ENCODE measurements around the gene ATF6B. TPM values are rescaled to one million over a fixed set of nuclear protein-coding genes. Genes with fewer than 3 reads are reported as not detected.
"Not testable (repeated sequence)": the region's sequence is repeated elsewhere in the genome, so short reads cannot be mapped to it uniquely, and the experiment has no call there.

Gene ATF6B
- total RNA-seq, 2 experiments from 2014 or later = 72.2 to 75.6 TPM

- Histone ChIP-seq H3K9me3 (ENCODE audit: control insufficient read depth in 1 of 2, insufficient read depth in 1 of 2, low read length in 2 of 2) (peaks cover 0 to 3% of the 10 kb centered on the region in 2 experiments), H3K36me3 (ENCODE audit: insufficient read depth, low read length) (no peaks in the 10 kb centered on the region), H3K4me3 (ENCODE audit: low read length) (no peak overlapping the region), H3K27me3 (ENCODE audit: control insufficient read depth in 1 of 2, insufficient read depth in 2 of 2, low read length in 2 of 2) (peaks cover 4 to 8% of the 10 kb centered on the region in 2 experiments), H3K4me1 (ENCODE audit: insufficient read depth, low read length) (no peaks in the 10 kb centered on the region), H3K27ac (ENCODE audit: low read depth in 1 of 2, low read length in 2 of 2) (no peak overlapping the region)
- Mint-ChIP-seq H3K9me3 (no peaks in the 10 kb centered on the region), H3K4me3 (no peak overlapping the region), H3K36me3 (ENCODE audit: low read depth) (no peaks in the 10 kb centered on the region), H3K4me1 (ENCODE audit: low read depth) (peaks cover under 1% of the 10 kb centered on the region), H3K27ac (no peak overlapping the region), H3K27me3 (peaks cover 57% of the 10 kb centered on the region)
- DNase-seq = no peak
- intact Hi-C loops (cut with DNase I, micrococcal nuclease) = no loop called here
- ATAC-seq (ENCODE audit: poor library complexity) = no peak
- ChIA-PET POLR2A (no interaction called here), CTCF (interaction anchor here (2.4 kb wide), 1 partner anchor 15 kb away, joined by 6 read pairs; no protein-coding TSS in a partner anchor)
- no peak for TF ChIP-seq CTCF (IDR thresholded peaks at IDR 0.05)
Observed at GRCh38 chr6:32102255-32102654, 25.8 kb downstream of the ATF6B start.

GRCh38 chr6:32100251-32100650, 27.8 kb downstream of the ATF6B start:
- CTCF ChIA-PET; H3K4me3 ChIP-seq (ENCODE audit: low read length); H3K36me3 Mint-ChIP-seq (ENCODE audit: low read depth); H3K36me3 ChIP-seq (ENCODE audit: insufficient read depth, low read length); H3K27ac ChIP-seq (ENCODE audit: low read depth in 1 of 2, low read length in 2 of 2); DNase-seq; POLR2A ChIA-PET; H3K27ac Mint-ChIP-seq; H3K9me3 Mint-ChIP-seq; H3K4me1 Mint-ChIP-seq (ENCODE audit: low read depth); intact Hi-C loops (cut with DNase I, micrococcal nuclease); H3K4me3 Mint-ChIP-seq; ATAC-seq (ENCODE audit: poor library complexity): not testable (repeated sequence)
- H3K27me3 Mint-ChIP-seq = peaks cover 61% of the 10 kb centered on the region
- Histone ChIP-seq H3K4me1 (ENCODE audit: insufficient read depth, low read length) (peaks cover 15% of the 10 kb centered on the region), H3K9me3 (ENCODE audit: control insufficient read depth in 1 of 2, insufficient read depth in 1 of 2, low read length in 2 of 2) (peaks cover 0 to 20% of the 10 kb centered on the region in 2 experiments), H3K27me3 (ENCODE audit: control insufficient read depth in 1 of 2, insufficient read depth in 2 of 2, low read length in 2 of 2) (peaks cover 20 to 28% of the 10 kb centered on the region in 2 experiments)

GRCh38 chr6:32097364-32097763, 30.7 kb downstream of the ATF6B start:
- no peaks in the 10 kb centered on the region for H3K36me3 Mint-ChIP-seq (ENCODE audit: low read depth)
- Histone ChIP-seq H3K36me3 (ENCODE audit: insufficient read depth, low read length) (no peaks in the 10 kb centered on the region), H3K4me3 (ENCODE audit: low read length) (no peak overlapping the region), H3K9me3 (ENCODE audit: control insufficient read depth in 1 of 2, insufficient read depth in 1 of 2, low read length in 2 of 2) (peaks cover 0 to 22% of the 10 kb centered on the region in 2 experiments), H3K27me3 (ENCODE audit: control insufficient read depth in 1 of 2, insufficient read depth in 2 of 2, low read length in 2 of 2) (peaks cover 24 to 35% of the 10 kb centered on the region in 2 experiments), H3K4me1 (ENCODE audit: insufficient read depth, low read length) (peaks cover 15% of the 10 kb centered on the region), H3K27ac (ENCODE audit: low read depth in 1 of 2, low read length in 2 of 2) (no peak overlapping the region)
- peaks cover 59% of the 10 kb centered on the region for H3K27me3 Mint-ChIP-seq
- H3K4me1 Mint-ChIP-seq (ENCODE audit: low read depth) = no peaks in the 10 kb centered on the region
- ATAC-seq (ENCODE audit: poor library complexity) (no peak), DNase-seq (no peak)
- H3K4me3 Mint-ChIP-seq = no peak overlapping the region
- no peak overlapping the region for H3K27ac Mint-ChIP-seq
- no peaks in the 10 kb centered on the region for H3K9me3 Mint-ChIP-seq
- ChIA-PET CTCF (no interaction called here), POLR2A (interaction anchor here (0.6 kb wide), 1 partner anchor 828 kb away, joined by 5 read pairs; no protein-coding TSS in a partner anchor)
- no peak for TF ChIP-seq CTCF (IDR thresholded peaks at IDR 0.05)
- intact Hi-C loops (cut with DNase I, micrococcal nuclease) = no loop called here

Measured in CD4-positive, alpha-beta T cell (primary cell).